ENCODE data around the gene CLSTN3. TPM values are rescaled to one million over a fixed set of nuclear protein-coding genes. Genes with fewer than 3 reads are reported as not detected.

CLSTN3 gene
- polyA plus RNA-seq, 2 of the 4 experiments (the other 2 are of a cell fraction): 17.4 to 24.9 TPM

GRCh38 chr12:7116916-7117315 lies 13.3 kb upstream of the CLSTN3 start:
- FAIRE-seq (no peak), ATAC-seq (no peak), DNase-seq (ENCODE audit: low read depth in 1 of 2, low spot score in 1 of 2) (no peak)
- Histone ChIP-seq H3K27ac (no peak overlapping the region), H3K4me1 (peaks cover 5% of the 10 kb centered on the region; the same call in 1 of the 3 replicates), H3K4me3 (no peak overlapping the region), H3K4me2 (no peak overlapping the region), H3K9me3 (no peaks in the 10 kb centered on the region)
- WGBS (ENCODE audit: missing lambda C conversion rate): 86% methylated on average over 9 of the region's 9 CpGs
- CTCF ChIA-PET: interaction anchor here (1.9 to 4.7 kb wide), 3 partner anchors 8 to 28 kb away, joined by 5 to 25 read pairs (median 5); partner anchors contain the start of gene C1RL
- POLR2A ChIA-PET: no interaction called here
- no peak for TF ChIP-seq MAZ (IDR thresholded peaks at IDR 0.05; ENCODE audit: borderline replicate concordance, low read depth, low read length)
- TF ChIP-seq PHF8 (IDR thresholded peaks at IDR 0.05; ENCODE audit: borderline replicate concordance, low read depth): no peak
- no peak for TF ChIP-seq EHMT2 (IDR thresholded peaks at IDR 0.05; ENCODE audit: low read depth)
- no peak for TF ChIP-seq KDM5A (IDR thresholded peaks at IDR 0.05)
- no peak for TF ChIP-seq CTCF (IDR thresholded peaks at IDR 0.05)
- TF ChIP-seq TP53 (CRISPR knock-in tag; IDR thresholded peaks at IDR 0.05): no peak
- no peak for TF ChIP-seq RAD21 (conservative IDR thresholded peaks at IDR 0.05 in 1 of 2, IDR thresholded peaks at IDR 0.05 in 1 of 2)
- TF ChIP-seq CEBPB (IDR thresholded peaks at IDR 0.05): no peak
- no peak for TF ChIP-seq HOXA7 (CRISPR knock-in tag; IDR thresholded peaks at IDR 0.05)
- TF ChIP-seq ATOH8 (CRISPR knock-in tag; IDR thresholded peaks at IDR 0.05; ENCODE audit: low read depth): no peak

- no peaks in the 10 kb centered on the region for H3K9me3 ChIP-seq
- FAIRE-seq (no peak), ATAC-seq (no peak), DNase-seq (ENCODE audit: low read depth in 1 of 2, low spot score in 1 of 2) (no peak)
- no peak overlapping the region for H3K27ac ChIP-seq
- no peak overlapping the region for H3K4me3 ChIP-seq
- no peak overlapping the region for H3K4me2 ChIP-seq
- WGBS (ENCODE audit: missing lambda C conversion rate): 85% methylated on average over 3 of the region's 3 CpGs
- TF ChIP-seq BCL3 (IDR thresholded peaks at IDR 0.05): no peak
- TF ChIP-seq EHF (CRISPR knock-in tag; IDR thresholded peaks at IDR 0.05): no peak
- no peak for TF ChIP-seq RARB (CRISPR knock-in tag; IDR thresholded peaks at IDR 0.05)
- TF ChIP-seq ZC3H11A (IDR thresholded peaks at IDR 0.05): no peak
- TF ChIP-seq FOSL2 (IDR thresholded peaks at IDR 0.05): no peak
- TF ChIP-seq FOSL2 (CRISPR knock-in tag; IDR thresholded peaks at IDR 0.05): no peak
- POLR2A ChIA-PET: no interaction called here
- CTCF ChIA-PET: interaction anchor here (0.8 to 4.7 kb wide), 4 partner anchors 8 to 153 kb away, joined by 3 to 25 read pairs (median 5); partner anchors contain the start of genes C1RL and C1S
- H3K4me1 ChIP-seq: peaks cover 5% of the 10 kb centered on the region; the same call in 1 of the 3 replicates
These were observed 12.5 kb upstream of the CLSTN3 start for GRCh38 chr12:7117670-7118069.

GRCh38 chr12:7118881-7119280 lies 11.3 kb upstream of the CLSTN3 start:
- CTCF ChIA-PET: interaction anchor here (0.9 to 4.7 kb wide), 4 partner anchors 10 to 58 kb away, joined by 3 to 25 read pairs (median 5); partner anchors contain the start of genes C1RL and C1S
- DNase-seq (ENCODE audit: low read depth in 1 of 2, low spot score in 1 of 2) (no peak), ATAC-seq (no peak), FAIRE-seq (no peak)
- TF ChIP-seq ZC3H11A (IDR thresholded peaks at IDR 0.05) (no peak), MAX (IDR thresholded peaks at IDR 0.05) (no peak), ZFP36 (IDR thresholded peaks at IDR 0.05; ENCODE audit: borderline replicate concordance, partially characterized antibody) (no peak), HOXA7 (CRISPR knock-in tag; IDR thresholded peaks at IDR 0.05) (no peak), HES2 (IDR thresholded peaks at IDR 0.05) (no peak), ATOH8 (CRISPR knock-in tag; IDR thresholded peaks at IDR 0.05; ENCODE audit: low read depth) (no peak), NR3C1 (IDR thresholded peaks at IDR 0.05) (no peak), EHMT2 (IDR thresholded peaks at IDR 0.05; ENCODE audit: low read depth) (no peak), EP300 (IDR thresholded peaks at IDR 0.05) (no peak), KDM1A (IDR thresholded peaks at IDR 0.05; ENCODE audit: low read depth) (no peak), REST (IDR thresholded peaks at IDR 0.05) (no peak), TFCP2L1 (CRISPR knock-in tag; IDR thresholded peaks at IDR 0.05) (no peak), CHD2 (IDR thresholded peaks at IDR 0.05; ENCODE audit: low read length, partially characterized antibody) (no peak)
- whole genome bisulfite sequencing (ENCODE audit: missing lambda C conversion rate): 83% methylated on average over 3 of the region's 3 CpGs
- H3K4me2 ChIP-seq: no peak overlapping the region
- POLR2A ChIA-PET: interaction anchor here (0.9 kb wide), 1 partner anchor 10 kb away, joined by 3 read pairs; the partner anchor contains the start of gene C1RL
- no peaks in the 10 kb centered on the region for H3K4me1 ChIP-seq
- H3K4me3 ChIP-seq: no peak overlapping the region
- H3K27ac ChIP-seq: no peak overlapping the region
- no peaks in the 10 kb centered on the region for H3K9me3 ChIP-seq
